GM12878 (cell line): ENCODE measurements around the gene SLC37A1. TPM values are rescaled to one million over a fixed set of nuclear protein-coding genes. Genes with fewer than 3 reads are reported as not detected.

Experiments
- ATAC-seq: fragments of 200-7000 bp; cut with Tn5 transposase; 3 replicates; pipeline ENCODE4 v1.9.1; 2020; ENCODE audit warnings: mild to moderate bottlenecking, moderate library complexity
- BruUV-seq: library from RNA; stranded (reverse); fragments of 400-500 nt; replicated peaks from 2 replicates; lab custom pipeline; 2021; lab: Mats Ljungman, UMichigan
- CTCF ChIA-PET: fragments of 300-600 bp; sonication (Branson Sonifier 250); formaldehyde crosslinking; extraction: SDS; loops from one replicate; lab custom pipeline; 2021; ENCODE audit warnings: inconsistent platforms; lab: Yijun Ruan, JAX
- POLR2A ChIA-PET: fragments of 350-600 bp; formaldehyde crosslinking; extraction: SDS; loops from one replicate; lab custom pipeline; 2021; ENCODE audit warnings: inconsistent platforms; lab: Charles Lee
- RAD21 ChIA-PET: fragments of 300-600 bp; sonication (Branson Sonifier 250); formaldehyde crosslinking; loops from one replicate; lab custom pipeline; 2023; ENCODE audit warnings: antibody characterized with exemption; ENCODE audit not compliant: unreplicated experiment; lab: Charles Lee
- SMC1A ChIA-PET: fragments of 300-600 bp; sonication (Branson Sonifier 250); formaldehyde crosslinking; loops from one replicate; lab custom pipeline; 2023; ENCODE audit not compliant: unreplicated experiment, uncharacterized antibody; lab: Charles Lee
- DNase-seq: peaks from one replicate; pipeline ENCODE4 v3.0.0-alpha.2; 2011; ENCODE audit warnings: low read depth, low spot score
- FAIRE-seq: peaks from 3 replicates; lab custom pipeline; 2011; peaks lifted over from hg19 to GRCh38; lab: Jason Lieb, UNC
- H2AFZ ChIP-seq: 2 replicates; pipeline ENCODE4 v1.6.0; 2011; ENCODE audit warnings: low read depth, low read length, control low read depth; ENCODE audit not compliant: control insufficient read depth
- H3K27ac ChIP-seq: 2 replicates; pipeline ENCODE4 v1.5.1; 2011; ENCODE audit warnings: control low read depth; ENCODE audit not compliant: control insufficient read depth, insufficient read depth
- H3K27me3 ChIP-seq, 2 experiments: replicated peaks in 1 of 2; 2 replicates each; pipeline versions ENCODE4 v1.6.0 to v1.6.1; 2011; ENCODE audit warnings: low read length in 1 of 2; ENCODE audit not compliant: control insufficient read depth in 2 of 2, insufficient read depth in 2 of 2
- H3K36me3 ChIP-seq, 2 experiments: 2 replicates each; pipeline ENCODE4 v1.5.1; 2011; ENCODE audit warnings: low read length in 1 of 2; ENCODE audit not compliant: control insufficient read depth in 2 of 2, insufficient read depth in 2 of 2
- H3K4me1 ChIP-seq: 2 replicates; pipeline ENCODE4 v1.6.1; 2011; ENCODE audit warnings: mild to moderate bottlenecking, low read length, moderate library complexity, mixed read lengths; ENCODE audit not compliant: control insufficient read depth, insufficient read depth
- H3K4me2 ChIP-seq: 2 replicates; pipeline ENCODE4 v1.6.0; 2011; ENCODE audit warnings: control low read depth; ENCODE audit not compliant: control insufficient read depth, insufficient read depth
- H3K4me3 ChIP-seq: fragments of 200-600 bp; sonication (generic); 2 replicates; pipeline ENCODE4 v1.5.1; 2016
- H3K79me2 ChIP-seq: 2 replicates; pipeline ENCODE4 v1.6.0; 2011; ENCODE audit warnings: low read length; ENCODE audit not compliant: control insufficient read depth, insufficient read depth
- H3K9ac ChIP-seq: 2 replicates; pipeline ENCODE4 v1.8.0; 2011; ENCODE audit warnings: low read length, control low read depth, mixed read lengths; ENCODE audit not compliant: control insufficient read depth, insufficient read depth
- H3K9me3 ChIP-seq: replicated peaks from 3 replicates; pipeline ENCODE4 v1.5.1; 2011; ENCODE audit warnings: mild to moderate bottlenecking, low read length; ENCODE audit not compliant: control insufficient read depth, insufficient read depth
- H4K20me1 ChIP-seq: 2 replicates; pipeline ENCODE4 v1.6.0; 2011; ENCODE audit not compliant: control insufficient read depth, insufficient read depth
- BRCA1 ChIP-seq: IDR thresholded peaks from 2 replicates; pipeline ENCODE4 v1.6.1; 2011; ENCODE audit warnings: low read depth, low read length, improper control_type of control experiment
- CHD2 ChIP-seq: IDR thresholded peaks from 2 replicates; pipeline ENCODE4 v1.6.1; 2011; ENCODE audit warnings: low read depth, low read length, improper control_type of control experiment, borderline replicate concordance
- E2F8 ChIP-seq: fragments of 450-650 bp; IDR thresholded peaks from 2 replicates; pipeline ENCODE4 v1.6.1; 2018; ENCODE audit warnings: mild to moderate bottlenecking, low read depth, moderate library complexity; ENCODE audit not compliant: partially characterized antibody
- NR2C1 ChIP-seq: fragments of 450-650 bp; IDR thresholded peaks from 2 replicates; pipeline ENCODE4 v1.6.1; 2017; ENCODE audit warnings: antibody characterized with exemption, mild to moderate bottlenecking, moderate library complexity
- SIN3A ChIP-seq: IDR thresholded peaks from 2 replicates; pipeline ENCODE4 v1.6.1; 2012; ENCODE audit warnings: low read depth, low read length, improper control_type of control experiment
- SKIL ChIP-seq: fragments of 450-650 bp; IDR thresholded peaks from 2 replicates; pipeline ENCODE4 v1.6.1; 2017; ENCODE audit warnings: mild to moderate bottlenecking, low read depth, inconsistent platforms; ENCODE audit not compliant: poor library complexity, severe bottlenecking
- USF1 ChIP-seq: IDR thresholded peaks from 2 replicates; pipeline ENCODE4 v1.6.1; 2011; ENCODE audit warnings: borderline replicate concordance, low read depth, mild to moderate bottlenecking, moderate library complexity, mixed read lengths, low read length; ENCODE audit not compliant: insufficient read depth; ENCODE audit errors: extremely low read length
- ZZZ3 ChIP-seq: IDR thresholded peaks from 2 replicates; pipeline ENCODE4 v1.6.1; 2011; ENCODE audit warnings: low read depth; ENCODE audit not compliant: control insufficient read depth, insufficient read length
- WGBS: methylation state at CpG from one replicate; pipeline ENCODE4 v1.1.6; 2016; ENCODE audit warnings: low lambda C conversion rate; ENCODE audit not compliant: insufficient replicate concordance, insufficient coverage; ENCODE audit errors: missing lambda C conversion rate; 5-methylcytosine and 5-hydroxymethylcytosine counted together
- in situ Hi-C: fragments of 300-500 bp; cut with MboI; formaldehyde crosslinking; loops from 9 replicates; pipeline ENCODE4 v1.14.3; 2018; ENCODE audit warnings: mixed read lengths
- intact Hi-C: fragments of 100-400 bp; cut with micrococcal nuclease; formaldehyde crosslinking; loops from one replicate; pipeline ENCODE4 v1.14.2; 2022; ENCODE audit not compliant: unreplicated experiment
- polyA plus RNA-seq, 11 experiments: library from polyadenylated mRNA; depleted of rRNA in 4 of 11; unstranded in 6 of 11; stranded (reverse) in 5 of 11; fragments of >200 nt; fragmentation: Nextera tagmentation in 4 of 11; fragmentation: Illumina TruSeq in 1 of 11; extraction: Ambion mirVana in 4 of 11; extraction: Trizol in 1 of 11; gene quantifications; 1 replicate in 1 of 11; 2 replicates in 10 of 11; pipeline versions ENCODE4 v1.2.1 to v1.2.3, GENCODE V29; 2011 to 2016; ENCODE audit warnings: inconsistent platforms in 2 of 11, missing spikeins in 2 of 11, low read depth in 1 of 11
- total RNA-seq, 4 experiments: library from RNA; depleted of rRNA in 3 of 4; stranded (reverse); fragments of >200 nt in 3 of 4; fragmentation: Illumina TruSeq in 1 of 4; extraction: Trizol in 1 of 4; gene quantifications; 2 replicates each; pipeline versions ENCODE4 v1.2.1 to v1.2.3, GENCODE V29; 2013 to 2021

Gene SLC37A1
- total and polyA plus RNA-seq, 10 of the 15 experiments (the other 5 are each of a cell fraction or from before 2014, with no cell fraction given), result 1.1 to 35.5 (median 24.4) TPM

- H3K9ac ChIP-seq, result peak overlapping the region; percentile 65
- peak overlapping the region; percentile 48 for H3K4me3 ChIP-seq
- DNase-seq (no peak), FAIRE-seq (no peak), ATAC-seq (no peak)
- H2AFZ ChIP-seq, result peak overlapping the region; percentile 37; the same call in 1 of the 2 replicates
- 59% methylated on average over 8 of the region's 9 CpGs for WGBS
- peaks cover 5 to 21% of the 10 kb centered on the region in 2 experiments for H3K36me3 ChIP-seq
- intact Hi-C loops, result loop anchor here (1.0 kb wide), 1 partner anchor 11 kb away; no protein-coding TSS in a partner anchor
- in situ Hi-C loops, result no loop called here
- H3K4me1 ChIP-seq, result peaks cover 50% of the 10 kb centered on the region
- no peaks in the 10 kb centered on the region for H4K20me1 ChIP-seq
- ChIA-PET POLR2A (interaction anchor here (0.6 to 6.7 kb wide), 6 partner anchors 10 to 101 kb away, joined by 3 to 82 read pairs (median 8); partner anchors contain the start of gene SLC37A1), CTCF (interaction anchor here (6.9 to 7.5 kb wide), 2 partner anchors 13 to 56 kb away, joined by 48 to 65 read pairs; no protein-coding TSS in a partner anchor), RAD21 (interaction anchor here (1.1 to 7.7 kb wide), 7 partner anchors 9 to 358 kb away, joined by 3 to 87 read pairs (median 10); no protein-coding TSS in a partner anchor), SMC1A (interaction anchor here (0.9 to 10.8 kb wide), 9 partner anchors 9 to 61 kb away, joined by 4 to 132 read pairs (median 6); partner anchors contain the start of gene SLC37A1)
- peak overlapping the region; percentile 85 for H3K27ac ChIP-seq
- H3K9me3 ChIP-seq, result no peaks in the 10 kb centered on the region
- peaks cover 2% of the 10 kb centered on the region; the same call in 1 of the 2 replicates for H3K79me2 ChIP-seq
- no peak for TF ChIP-seq CHD2
- TF ChIP-seq NR2C1, result no peak
- no peak for TF ChIP-seq ZZZ3
- no peak for TF ChIP-seq SIN3A
- no peak for TF ChIP-seq E2F8
- TF ChIP-seq SKIL, result no peak
- TF ChIP-seq BRCA1, result no peak
- TF ChIP-seq USF1, result no peak
- no peaks in the 10 kb centered on the region for H3K27me3 ChIP-seq
- H3K4me2 ChIP-seq, result peak overlapping the region; percentile 91
- BruUV-seq, result TSS peak; percentile 90
Observed at GRCh38 chr21:42523941-42524340, 10.3 kb downstream of the SLC37A1 start.
